Transverse colon (tissue), 4 donors: ENCODE results near the gene LYPD6. TPM values are rescaled to one million over a fixed set of nuclear protein-coding genes. Genes with fewer than 3 reads are reported as not detected.
"Not testable (repeated sequence)": the region's sequence is repeated elsewhere in the genome, so short reads cannot be mapped to it uniquely, and the experiment has no call there.

Source experiments
- DNase-seq: peaks from one replicate; pipeline ENCODE4 v3.0.0-alpha.2; 2019
- H3K27ac ChIP-seq, 4 donors: fragments of 200-600 bp; sonication (generic); 2 replicates each; pipeline ENCODE4 v1.5.1; 2016 to 2018; ENCODE audit warnings: inconsistent platforms in 4 of 4
- H3K27me3 ChIP-seq: fragments of 200-600 bp; sonication (generic); 2 replicates; pipeline ENCODE4 v1.5.1; 2017; ENCODE audit warnings: inconsistent platforms
- H3K36me3 ChIP-seq, 4 donors: fragments of 200-600 bp; sonication (generic); 2 replicates each; pipeline ENCODE4 v1.5.1; 2017 to 2019; ENCODE audit warnings: inconsistent platforms in 4 of 4
- H3K4me1 ChIP-seq, 4 donors: fragments of 200-600 bp; sonication (generic); 2 replicates each; pipeline ENCODE4 v1.5.1; 2017 to 2020; ENCODE audit warnings: inconsistent platforms in 4 of 4
- H3K4me3 ChIP-seq, 4 donors: fragments of 200-600 bp; sonication (generic); 1 replicate in 1 of 4; 2 replicates in 3 of 4; pipeline versions ENCODE4 v1.5.1 to v1.6.1; 2017 to 2019; ENCODE audit warnings: inconsistent platforms in 4 of 4
- H3K9me3 ChIP-seq, 2 donors: fragments of 200-600 bp; sonication (generic); 2 replicates each; pipeline ENCODE4 v1.5.1; 2017 to 2019; ENCODE audit warnings: inconsistent platforms in 2 of 2
- EP300 ChIP-seq: sonication (generic); formaldehyde crosslinking; IDR thresholded peaks from one replicate; pipeline ENCODE4 v1.6.1; 2017; ENCODE audit warnings: antibody characterized with exemption, low read depth
- POLR2A ChIP-seq: fragments of 450-650 bp; IDR thresholded peaks from one replicate; pipeline ENCODE4 v1.6.1; 2016; ENCODE audit warnings: antibody characterized with exemption, mild to moderate bottlenecking, moderate library complexity
- POLR2AphosphoS5 ChIP-seq, 3 donors: sonication (generic); formaldehyde crosslinking; IDR thresholded peaks; one replicate each; pipeline ENCODE4 v1.6.1; 2016; ENCODE audit warnings: antibody characterized with exemption in 3 of 3
- WGBS, 2 donors: methylation state at CpG; one replicate each; pipeline ENCODE4 v1.1.5; 2018; ENCODE audit warnings: low coverage in 1 of 2; 5-methylcytosine and 5-hydroxymethylcytosine counted together
- in situ Hi-C, 4 donors: fragments of 200-750 bp; cut with MboI; loops; one replicate each; pipeline versions ENCODE4 v1.15.0 to v1.15.1; 2017; ENCODE audit warnings: low sequenced_read_pairs in 3 of 4, low pct_ligation_motif_present in 1 of 4, low pct_unique_long_range_greater_than_20kb in 1 of 4
- intact Hi-C: fragments of 100-400 bp; cut with DNase I; formaldehyde crosslinking; loops from one replicate; pipeline ENCODE4 v1.15.1; 2023; ENCODE audit warnings: low total_unique reads
- total RNA-seq, 4 donors: library from RNA; depleted of rRNA; stranded (reverse); fragments of >200 nt; gene quantifications; one replicate each; pipeline ENCODE4 v1.1.0, GENCODE V29; 2016
- TF ChIP-seq, protein P1 (sequence below), 5 experiments: fragments of 200-600 bp in 3 of 5; fragments of 450-650 bp in 2 of 5; sonication (generic) in 3 of 5; IDR thresholded peaks; 1 replicate in 2 of 5; 2 replicates in 3 of 5; pipeline ENCODE4 v1.5.1; 2016 to 2017; ENCODE audit warnings: antibody characterized with exemption in 5 of 5, inconsistent platforms in 3 of 5, mild to moderate bottlenecking in 2 of 5, moderate library complexity in 1 of 5

The LYPD6 gene
- total RNA-seq, 4 donors from 2014 or later, result 1.3 to 12.3 (median 2.6) TPM

DNA sequence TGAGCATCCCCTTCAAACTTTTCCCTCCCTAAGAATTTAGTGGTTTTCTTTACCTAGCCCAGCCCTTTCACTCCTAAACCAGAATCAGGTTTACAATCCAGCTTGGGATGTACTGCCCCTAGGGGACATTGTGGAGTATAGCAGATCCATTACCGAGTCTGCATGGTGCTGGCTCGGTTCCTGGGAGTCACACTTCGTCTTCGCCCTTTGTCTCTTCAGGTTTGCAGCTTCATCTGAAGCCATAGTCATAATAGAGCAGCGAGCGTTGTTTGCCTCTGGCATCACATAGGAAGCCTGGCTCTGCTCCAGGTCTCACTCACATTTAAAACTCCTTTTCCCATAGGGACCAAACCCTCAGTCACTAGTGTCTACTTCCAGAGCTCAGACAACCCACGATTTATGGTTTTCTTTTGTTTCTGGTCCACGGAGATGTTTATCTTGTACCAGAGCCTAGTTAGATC is 16.8 kb upstream of the LYPD6 start:
- no peaks in the 10 kb centered on the region for H3K9me3 ChIP-seq
- no peak overlapping the region for H3K27ac ChIP-seq
- DNase-seq, result peak; percentile 37
- TF ChIP-seq EP300, result no peak
- TF ChIP-seq POLR2A, result no peak
- TF ChIP-seq, protein P1, sequence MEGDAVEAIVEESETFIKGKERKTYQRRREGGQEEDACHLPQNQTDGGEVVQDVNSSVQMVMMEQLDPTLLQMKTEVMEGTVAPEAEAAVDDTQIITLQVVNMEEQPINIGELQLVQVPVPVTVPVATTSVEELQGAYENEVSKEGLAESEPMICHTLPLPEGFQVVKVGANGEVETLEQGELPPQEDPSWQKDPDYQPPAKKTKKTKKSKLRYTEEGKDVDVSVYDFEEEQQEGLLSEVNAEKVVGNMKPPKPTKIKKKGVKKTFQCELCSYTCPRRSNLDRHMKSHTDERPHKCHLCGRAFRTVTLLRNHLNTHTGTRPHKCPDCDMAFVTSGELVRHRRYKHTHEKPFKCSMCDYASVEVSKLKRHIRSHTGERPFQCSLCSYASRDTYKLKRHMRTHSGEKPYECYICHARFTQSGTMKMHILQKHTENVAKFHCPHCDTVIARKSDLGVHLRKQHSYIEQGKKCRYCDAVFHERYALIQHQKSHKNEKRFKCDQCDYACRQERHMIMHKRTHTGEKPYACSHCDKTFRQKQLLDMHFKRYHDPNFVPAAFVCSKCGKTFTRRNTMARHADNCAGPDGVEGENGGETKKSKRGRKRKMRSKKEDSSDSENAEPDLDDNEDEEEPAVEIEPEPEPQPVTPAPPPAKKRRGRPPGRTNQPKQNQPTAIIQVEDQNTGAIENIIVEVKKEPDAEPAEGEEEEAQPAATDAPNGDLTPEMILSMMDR (IDR thresholded peaks at IDR 0.05), result peak; percentile 66 to 81 (median 77)
- no peak for TF ChIP-seq POLR2AphosphoS5 (IDR thresholded peaks at IDR 0.05)
- H3K4me1 ChIP-seq, result peaks cover 0 to 4% (median 1%) of the 10 kb centered on the region in 4 donors
- no peaks in the 10 kb centered on the region for H3K36me3 ChIP-seq
- WGBS, 2 donors, result 10 to 13% methylated on average over 2 to 8 of the region's 8 CpGs
- no peak overlapping the region for H3K4me3 ChIP-seq
- H3K27me3 ChIP-seq, result no peaks in the 10 kb centered on the region
- intact Hi-C loops (no loop called here), in situ Hi-C loops (loop anchor here in 2 of 4 donors (10.0 to 25.0 kb wide), 3 partner anchors 249 to 299 kb away; partner anchors contain the start of gene LYPD6B (in 1 of the 2))

DNA sequence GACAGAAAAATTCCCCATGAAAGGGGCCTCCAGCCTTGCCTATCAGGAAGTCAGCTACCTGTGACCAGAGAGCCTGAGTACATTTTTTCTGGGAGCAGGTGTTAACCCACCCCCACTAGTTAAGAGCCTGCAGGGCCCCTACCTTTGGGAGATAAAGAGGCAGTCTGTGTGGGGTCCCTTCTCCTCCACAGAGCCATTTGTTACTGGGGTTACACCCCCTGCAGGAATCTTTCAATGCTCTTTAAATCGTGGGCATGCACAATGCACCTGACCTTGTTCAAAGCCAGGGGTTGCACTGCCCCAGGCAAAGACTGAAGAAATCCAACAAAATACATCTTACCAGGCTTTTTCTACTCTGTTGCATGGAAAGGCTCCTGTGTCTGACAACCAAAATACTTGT is 15.7 kb upstream of the LYPD6 start:
- WGBS, 2 donors, result 45% methylated on average over 1 of the region's 1 CpG; no CpG with 5 or more reads in 1 of the 2 donors
- Histone ChIP-seq H3K4me1 (peaks cover 0 to 4% (median 1%) of the 10 kb centered on the region in 4 donors), H3K4me3 (no peak overlapping the region), H3K27me3 (no peaks in the 10 kb centered on the region), H3K27ac (no peak overlapping the region), H3K36me3 (no peaks in the 10 kb centered on the region), H3K9me3 (no peaks in the 10 kb centered on the region)
- in situ Hi-C loops (loop anchor here in 2 of 4 donors (10.0 to 25.0 kb wide), 3 partner anchors 248 to 300 kb away; partner anchors contain the start of gene LYPD6B (in 1 of the 2)), intact Hi-C loops (no loop called here)
- no peak for TF ChIP-seq EP300
- no peak for TF ChIP-seq POLR2AphosphoS5 (IDR thresholded peaks at IDR 0.05)
- TF ChIP-seq POLR2A, result no peak
- TF ChIP-seq, protein P1 (IDR thresholded peaks at IDR 0.05), result no peak
- DNase-seq, result no peak

DNA sequence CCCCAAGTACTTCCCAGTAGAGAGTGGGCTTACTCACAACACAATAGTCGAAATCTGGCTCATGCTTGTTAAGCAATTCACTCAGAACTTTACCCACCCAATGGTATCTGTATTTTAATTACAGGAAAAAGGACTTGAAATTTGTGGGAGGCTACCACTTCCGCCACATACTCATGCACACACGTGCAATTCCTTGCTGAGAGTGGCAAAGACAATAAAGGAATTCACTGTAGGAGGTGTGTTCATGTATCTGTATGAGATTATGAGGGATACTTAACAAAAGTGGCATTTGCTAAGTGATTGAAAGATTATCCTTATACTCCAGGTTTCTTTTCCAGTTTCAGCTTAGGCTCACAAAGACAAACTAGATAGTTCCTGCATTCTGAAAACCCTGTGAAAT is 14.9 kb upstream of the LYPD6 start:
- in situ Hi-C loops, result loop anchor here in 2 of 4 donors (10.0 to 25.0 kb wide), 3 partner anchors 247 to 301 kb away; partner anchors contain the start of gene LYPD6B (in 1 of the 2)
- peaks cover 0 to 4% (median 1%) of the 10 kb centered on the region in 4 donors for H3K4me1 ChIP-seq
- no peak overlapping the region for H3K4me3 ChIP-seq
- H3K27me3 ChIP-seq, result peaks cover 4% of the 10 kb centered on the region
- TF ChIP-seq EP300, result no peak
- TF ChIP-seq POLR2AphosphoS5 (IDR thresholded peaks at IDR 0.05), result no peak
- no peak for TF ChIP-seq POLR2A
- TF ChIP-seq, protein P1 (IDR thresholded peaks at IDR 0.05), result no peak
- DNase-seq, result no peak
- H3K36me3 ChIP-seq, result no peaks in the 10 kb centered on the region
- 74 to 79% methylated on average over 2 to 3 of the region's 3 CpGs for WGBS, 2 donors
- intact Hi-C loops, result no loop called here
- no peaks in the 10 kb centered on the region for H3K9me3 ChIP-seq
- no peak overlapping the region for H3K27ac ChIP-seq

DNA sequence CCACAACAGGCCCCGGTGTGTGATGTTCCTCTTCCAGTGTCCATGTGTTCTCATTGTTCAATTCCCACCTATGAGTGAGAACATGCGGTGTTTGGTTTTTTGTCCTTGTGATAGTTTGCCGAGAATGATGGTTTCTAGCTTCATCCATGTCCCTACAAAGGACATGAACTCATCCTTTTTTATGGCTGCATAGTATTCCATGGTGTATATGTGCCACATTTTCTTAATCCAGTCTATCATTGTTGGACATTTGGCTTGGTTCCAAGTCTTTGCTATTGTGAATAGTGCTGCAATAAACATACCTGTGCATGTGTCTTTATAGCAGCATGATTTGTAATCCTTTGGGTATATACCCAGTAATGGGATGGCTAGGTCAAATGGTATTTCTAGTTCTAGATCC is 11.8 kb upstream of the LYPD6 start:
- H3K27me3 ChIP-seq, H3K27ac ChIP-seq, DNase-seq, intact Hi-C loops, H3K4me3 ChIP-seq, H3K4me1 ChIP-seq, H3K9me3 ChIP-seq, H3K36me3 ChIP-seq: not testable (repeated sequence)
- 97% methylated on average over 3 of the region's 3 CpGs; no CpG with 5 or more reads in 1 of the 2 donors for WGBS, 2 donors
- in situ Hi-C loops, result loop anchor here in 2 of 4 donors (10.0 to 25.0 kb wide), 3 partner anchors 244 to 304 kb away; partner anchors contain the start of gene LYPD6B (in 1 of the 2)
